Measurements from ENCODE around the gene RANGRF. TPM values are rescaled to one million over a fixed set of nuclear protein-coding genes. Genes with fewer than 3 reads are reported as not detected.

The RANGRF gene
- total and polyA plus RNA-seq, 9 of the 15 experiments (the other 6 are each of a cell fraction or from before 2014, with no cell fraction given): 7.6 to 60.0 (median 16.0) TPM

- ChIA-PET CTCF (ENCODE audit: low intra/inter-chr PET ratio) (no interaction called here), POLR2A (interaction anchor here (0.7 to 1.7 kb wide), 5 partner anchors 9 to 103 kb away, joined by 3 to 7 read pairs (median 4); no protein-coding TSS in a partner anchor)
- peak overlapping the region; percentile 41 to 92; a peak in 3 of 4 replicates for H3K9ac ChIP-seq (ENCODE audit: insufficient read depth in 1 of 2, low read depth in 2 of 2, low read length in 2 of 2)
- BruUV-seq (replicated peaks): no TSS peak
- no peaks in the 10 kb centered on the region for H4K20me1 ChIP-seq (replicated peaks; ENCODE audit: control insufficient read depth, insufficient read depth, low read length)
- H3K27me3 ChIP-seq (ENCODE audit: control insufficient read depth in 2 of 2, insufficient read depth in 2 of 2, low read length in 2 of 2): no peaks in the 10 kb centered on the region
- H3K36me3 ChIP-seq (ENCODE audit: control insufficient read depth, insufficient read depth, low read length): no peaks in the 10 kb centered on the region
- peak overlapping the region; percentile 95 for H2AFZ ChIP-seq (ENCODE audit: low read depth, low read length)
- H3K9me3 ChIP-seq (replicated peaks; ENCODE audit: control insufficient read depth, insufficient read depth, low read depth, low read length): no peaks in the 10 kb centered on the region
- H3K4me2 ChIP-seq (ENCODE audit: insufficient read depth, low read length): peak overlapping the region; percentile 77
- FAIRE-seq (no peak), DNase-seq (ENCODE audit: extremely low read depth in 1 of 4, low spot score in 3 of 4) (peak in 2 of 4 experiments; percentile 31 to 36), ATAC-seq (peak; percentile 84)
- 46% methylated on average over 15 of the region's 48 CpGs for WGBS (ENCODE audit: insufficient coverage, low coverage, missing lambda C conversion rate)
- H3K4me1 ChIP-seq (replicated peaks in 1 of 2; ENCODE audit: control insufficient read depth in 2 of 2, insufficient read depth in 2 of 2, low read length in 2 of 2): peaks cover 0 to 15% of the 10 kb centered on the region in 2 experiments; a peak in 3 of 5 replicates
- no peaks in the 10 kb centered on the region for H3K9me1 ChIP-seq (ENCODE audit: control insufficient read depth, insufficient read depth, low read length)
- peak overlapping the region; percentile 29 for H3K4me3 ChIP-seq
- H3K79me2 ChIP-seq (ENCODE audit: control insufficient read depth, insufficient read depth, low read length): no peaks in the 10 kb centered on the region
- in situ Hi-C loops (cut with MboI): no loop called here
- intact Hi-C loops (cut with micrococcal nuclease): no loop called here
- H3K27ac ChIP-seq (ENCODE audit: extremely low read depth, low read depth, low read length): peak overlapping the region; percentile 54; the same call in 2 of the 3 replicates
- TF ChIP-seq MTF1 (CRISPR knock-in tag; IDR thresholded peaks at IDR 0.05; ENCODE audit: borderline replicate concordance) (no peak), E2F6 (IDR thresholded peaks at IDR 0.05; ENCODE audit: borderline replicate concordance in 1 of 2, extremely low read depth in 1 of 2, insufficient read depth in 1 of 2, insufficient read length in 1 of 2, low read depth in 1 of 2, low read length in 1 of 2, poor library complexity in 1 of 2, severe bottlenecking in 1 of 2) (peak in 1 of 2 experiments; percentile 23), ZZZ3 (IDR thresholded peaks at IDR 0.05) (no peak), MGA (IDR thresholded peaks at IDR 0.05) (peak; percentile 52), TAL1 (IDR thresholded peaks at IDR 0.05) (no peak), SNIP1 (IDR thresholded peaks at IDR 0.05; ENCODE audit: low read depth) (peak; percentile 31; the same call in 1 of the 2 replicates), POLR2G (IDR thresholded peaks at IDR 0.05; ENCODE audit: low read depth, low read length) (peak; percentile 44; the same call in 1 of the 2 replicates), GABPA (tag; conservative IDR thresholded peaks at IDR 0.05; ENCODE audit: low read depth) (peak; percentile 57)
Measured at GRCh38 chr17:8326511-8327302, 38.2 kb downstream of the RANGRF start.

Measured in K562 (cell line).